Parathyroid adenoma (tissue), 2 donors: ENCODE measurements around the gene DCT.

Experiments used
- H2AFZ ChIP-seq: fragments of 300-600 bp; sonication (generic); one replicate; pipeline ENCODE4 v1.7.0; 2017; ENCODE audit warnings: antibody characterized with exemption, mild to moderate bottlenecking
- H3K27ac ChIP-seq: fragments of 300-600 bp; sonication (generic); one replicate; pipeline ENCODE4 v1.7.0; 2017
- H3K27me3 ChIP-seq: fragments of 300-600 bp; sonication (generic); one replicate; pipeline ENCODE4 v1.7.0; 2017; ENCODE audit warnings: low read length; ENCODE audit not compliant: control insufficient read depth, insufficient read depth
- H3K36me3 ChIP-seq: fragments of 300-600 bp; sonication (generic); one replicate; pipeline ENCODE4 v1.7.0; 2017; ENCODE audit warnings: low read length; ENCODE audit not compliant: control insufficient read depth, insufficient read depth
- H3K4me1 ChIP-seq: fragments of 300-600 bp; sonication (generic); one replicate; pipeline ENCODE4 v1.7.0; 2017; ENCODE audit warnings: control low read depth
- H3K4me2 ChIP-seq: fragments of 300-600 bp; sonication (generic); one replicate; pipeline ENCODE4 v1.7.0; 2017; ENCODE audit warnings: low read length
- H3K4me3 ChIP-seq: fragments of 300-600 bp; sonication (generic); one replicate; pipeline ENCODE4 v1.7.0; 2017; ENCODE audit warnings: low read depth, low read length
- H3K79me2 ChIP-seq: fragments of 300-600 bp; sonication (generic); one replicate; pipeline ENCODE4 v1.7.0; 2017; ENCODE audit warnings: control low read depth
- H3K9ac ChIP-seq: fragments of 300-600 bp; sonication (generic); one replicate; pipeline ENCODE4 v1.7.0; 2017; ENCODE audit warnings: mild to moderate bottlenecking
- H3K9me3 ChIP-seq: fragments of 300-600 bp; sonication (generic); one replicate; pipeline ENCODE4 v1.7.0; 2017; ENCODE audit warnings: low read length; ENCODE audit not compliant: control insufficient read depth
- TF ChIP-seq, protein P1 (sequence below): fragments of 300-600 bp; sonication (generic); IDR thresholded peaks from one replicate; pipeline ENCODE4 v1.7.0; 2017; ENCODE audit warnings: antibody characterized with exemption, mild to moderate bottlenecking
- donor health status: primary hyperparathyroidism.

Gene DCT

GRCh38 chr13:94431987-94432386, 47.5 kb downstream of the DCT start:
- H3K27ac ChIP-seq = no peak overlapping the region
- TF ChIP-seq, protein P1, sequence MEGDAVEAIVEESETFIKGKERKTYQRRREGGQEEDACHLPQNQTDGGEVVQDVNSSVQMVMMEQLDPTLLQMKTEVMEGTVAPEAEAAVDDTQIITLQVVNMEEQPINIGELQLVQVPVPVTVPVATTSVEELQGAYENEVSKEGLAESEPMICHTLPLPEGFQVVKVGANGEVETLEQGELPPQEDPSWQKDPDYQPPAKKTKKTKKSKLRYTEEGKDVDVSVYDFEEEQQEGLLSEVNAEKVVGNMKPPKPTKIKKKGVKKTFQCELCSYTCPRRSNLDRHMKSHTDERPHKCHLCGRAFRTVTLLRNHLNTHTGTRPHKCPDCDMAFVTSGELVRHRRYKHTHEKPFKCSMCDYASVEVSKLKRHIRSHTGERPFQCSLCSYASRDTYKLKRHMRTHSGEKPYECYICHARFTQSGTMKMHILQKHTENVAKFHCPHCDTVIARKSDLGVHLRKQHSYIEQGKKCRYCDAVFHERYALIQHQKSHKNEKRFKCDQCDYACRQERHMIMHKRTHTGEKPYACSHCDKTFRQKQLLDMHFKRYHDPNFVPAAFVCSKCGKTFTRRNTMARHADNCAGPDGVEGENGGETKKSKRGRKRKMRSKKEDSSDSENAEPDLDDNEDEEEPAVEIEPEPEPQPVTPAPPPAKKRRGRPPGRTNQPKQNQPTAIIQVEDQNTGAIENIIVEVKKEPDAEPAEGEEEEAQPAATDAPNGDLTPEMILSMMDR = no peak
- no peaks in the 10 kb centered on the region for H3K79me2 ChIP-seq

DNA sequence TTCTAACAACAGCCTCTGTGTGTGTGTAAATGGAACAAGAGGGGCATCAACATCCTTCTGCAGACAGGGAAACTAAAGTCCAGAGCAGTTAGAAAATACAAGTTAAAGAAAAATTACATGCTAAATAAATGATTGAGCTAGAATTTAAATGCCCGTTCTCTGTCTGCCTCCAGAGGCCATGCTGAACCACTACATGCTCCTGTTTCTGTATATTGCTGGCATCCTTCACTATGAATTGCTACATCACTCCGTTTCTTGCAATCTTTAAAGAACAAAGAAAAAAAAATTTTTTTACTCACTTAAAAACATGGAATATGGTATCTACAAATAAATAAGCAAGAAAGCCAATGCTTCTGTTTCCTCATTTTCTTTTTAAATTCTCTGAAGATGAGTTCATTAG, 47.9 kb downstream of the DCT start:
- H3K4me3 ChIP-seq = no peak overlapping the region
- no peaks in the 10 kb centered on the region for H3K36me3 ChIP-seq
- H3K9me3 ChIP-seq = no peaks in the 10 kb centered on the region
- TF ChIP-seq, protein P1 = no peak
- no peak overlapping the region for H3K9ac ChIP-seq
- H3K27ac ChIP-seq = no peak overlapping the region
- no peak overlapping the region for H3K4me2 ChIP-seq
- H3K79me2 ChIP-seq = no peaks in the 10 kb centered on the region
- H3K27me3 ChIP-seq = no peaks in the 10 kb centered on the region
- H2AFZ ChIP-seq = no peak overlapping the region
- no peaks in the 10 kb centered on the region for H3K4me1 ChIP-seq

More at GRCh38 chr13:94431987-94432386, 47.5 kb downstream of the DCT start:
- Histone ChIP-seq H3K4me2 (no peak overlapping the region), H3K4me1 (no peaks in the 10 kb centered on the region), H3K27me3 (no peaks in the 10 kb centered on the region), H3K4me3 (no peak overlapping the region), H3K9me3 (no peaks in the 10 kb centered on the region), H2AFZ (no peak overlapping the region), H3K36me3 (no peaks in the 10 kb centered on the region), H3K9ac (no peak overlapping the region)

DNA sequence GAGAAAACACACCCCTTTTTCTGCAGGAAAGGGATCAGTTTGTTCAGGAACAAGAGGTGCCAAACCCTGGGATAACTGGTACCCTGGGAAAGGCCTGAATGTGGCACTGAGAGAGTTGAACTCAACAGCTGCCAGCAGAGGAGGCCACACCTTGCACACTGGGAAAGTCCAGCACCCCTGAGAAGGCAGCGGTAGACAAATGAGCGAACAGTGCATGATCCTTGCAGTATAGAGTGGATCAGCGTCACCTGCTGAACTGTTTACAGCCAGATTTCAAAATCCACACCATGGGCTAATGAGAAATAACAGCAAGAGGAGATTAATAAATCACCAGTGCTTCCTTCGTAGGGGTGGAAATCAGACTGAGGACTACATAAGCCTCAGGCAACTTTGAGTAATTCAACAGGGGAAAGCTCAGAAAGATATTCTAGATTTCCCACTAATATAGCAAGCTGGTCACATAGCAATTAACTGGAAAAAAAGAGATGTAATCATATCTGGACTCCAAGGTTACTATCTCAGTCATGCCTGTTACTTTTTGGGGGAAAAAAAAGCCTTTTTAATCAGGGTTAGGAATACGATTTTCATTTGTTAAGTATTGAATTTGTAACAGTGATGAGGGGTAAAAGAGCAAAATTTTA, 52.0 kb downstream of the DCT start:
- TF ChIP-seq, protein P1 = no peak
- no peak overlapping the region for H3K4me2 ChIP-seq

GRCh38 chr13:94419925-94420305, 59.6 kb downstream of the DCT start:
- no peak overlapping the region for H3K27ac ChIP-seq

More for the DNA sequence above, 52.0 kb downstream of the DCT start:
- Histone ChIP-seq H3K9me3 (no peaks in the 10 kb centered on the region), H2AFZ (no peak overlapping the region), H3K4me1 (no peaks in the 10 kb centered on the region), H3K27ac (no peak overlapping the region), H3K9ac (no peak overlapping the region), H3K4me3 (no peak overlapping the region), H3K79me2 (no peaks in the 10 kb centered on the region), H3K27me3 (no peaks in the 10 kb centered on the region), H3K36me3 (no peaks in the 10 kb centered on the region)

More at GRCh38 chr13:94419925-94420305, 59.6 kb downstream of the DCT start:
- Histone ChIP-seq H3K9me3 (no peaks in the 10 kb centered on the region), H3K4me2 (no peak overlapping the region), H3K36me3 (no peaks in the 10 kb centered on the region), H3K4me3 (no peak overlapping the region), H3K79me2 (no peaks in the 10 kb centered on the region), H2AFZ (no peak overlapping the region), H3K9ac (no peak overlapping the region), H3K4me1 (no peaks in the 10 kb centered on the region), H3K27me3 (no peaks in the 10 kb centered on the region)
- TF ChIP-seq, protein P1 = no peak
